Hepatocyte (in vitro differentiated cells): ENCODE measurements around the gene TM9SF1.

Source experiments
- EZH2 ChIP-seq: fragments of 200-600 bp; sonication (generic); IDR thresholded peaks from 2 replicates; pipeline ENCODE4 v1.6.1; 2016; ENCODE audit warnings: antibody characterized with exemption, mild to moderate bottlenecking, borderline replicate concordance
- TF ChIP-seq, protein P1 (sequence below): fragments of 200-600 bp; sonication (generic); IDR thresholded peaks from 2 replicates; pipeline ENCODE4 v1.5.1; 2016; ENCODE audit warnings: antibody characterized with exemption, mild to moderate bottlenecking; ENCODE audit not compliant: poor library complexity

DNA sequence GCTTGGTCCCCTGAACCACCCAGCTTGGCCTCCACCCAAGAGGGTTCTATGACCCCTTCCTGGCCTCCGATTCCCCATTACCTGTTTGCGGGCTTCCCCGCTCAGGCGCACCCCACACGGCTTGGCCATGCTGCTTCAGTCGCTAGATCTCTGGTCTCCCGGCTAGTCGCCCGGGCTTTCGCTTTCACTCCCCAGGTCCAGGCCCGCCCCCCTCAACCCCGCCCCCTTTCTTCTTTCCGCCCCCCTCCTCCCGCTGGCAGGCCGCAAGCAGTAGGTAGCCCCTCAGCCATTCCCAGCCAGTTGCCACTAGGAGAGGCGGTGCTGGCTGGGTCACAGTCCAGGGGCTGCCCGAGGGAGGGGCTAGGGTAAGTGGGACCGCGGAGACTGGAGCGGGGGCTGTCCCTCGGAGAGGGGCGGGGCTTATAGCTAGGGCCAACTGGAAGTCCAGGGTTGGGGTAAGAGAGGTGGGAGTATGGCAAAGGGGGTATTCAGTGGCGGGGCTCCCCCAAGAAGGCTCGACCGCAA is 48.7 kb downstream of the TM9SF1 start, which contains the start of gene PSME2:
- TF ChIP-seq, protein P1, sequence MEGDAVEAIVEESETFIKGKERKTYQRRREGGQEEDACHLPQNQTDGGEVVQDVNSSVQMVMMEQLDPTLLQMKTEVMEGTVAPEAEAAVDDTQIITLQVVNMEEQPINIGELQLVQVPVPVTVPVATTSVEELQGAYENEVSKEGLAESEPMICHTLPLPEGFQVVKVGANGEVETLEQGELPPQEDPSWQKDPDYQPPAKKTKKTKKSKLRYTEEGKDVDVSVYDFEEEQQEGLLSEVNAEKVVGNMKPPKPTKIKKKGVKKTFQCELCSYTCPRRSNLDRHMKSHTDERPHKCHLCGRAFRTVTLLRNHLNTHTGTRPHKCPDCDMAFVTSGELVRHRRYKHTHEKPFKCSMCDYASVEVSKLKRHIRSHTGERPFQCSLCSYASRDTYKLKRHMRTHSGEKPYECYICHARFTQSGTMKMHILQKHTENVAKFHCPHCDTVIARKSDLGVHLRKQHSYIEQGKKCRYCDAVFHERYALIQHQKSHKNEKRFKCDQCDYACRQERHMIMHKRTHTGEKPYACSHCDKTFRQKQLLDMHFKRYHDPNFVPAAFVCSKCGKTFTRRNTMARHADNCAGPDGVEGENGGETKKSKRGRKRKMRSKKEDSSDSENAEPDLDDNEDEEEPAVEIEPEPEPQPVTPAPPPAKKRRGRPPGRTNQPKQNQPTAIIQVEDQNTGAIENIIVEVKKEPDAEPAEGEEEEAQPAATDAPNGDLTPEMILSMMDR, result no peak
- no peak for TF ChIP-seq EZH2
